GM12874 (cell line): ENCODE results near the gene PPP2R2D.

Experiments
- TF ChIP-seq, protein P1 (sequence below): IDR thresholded peaks from 2 replicates; pipeline ENCODE4 v1.5.1; 2011; ENCODE audit warnings: low read depth, mild to moderate bottlenecking, control low read depth, low read length, moderate library complexity; ENCODE audit not compliant: insufficient read depth

PPP2R2D gene

DNA sequence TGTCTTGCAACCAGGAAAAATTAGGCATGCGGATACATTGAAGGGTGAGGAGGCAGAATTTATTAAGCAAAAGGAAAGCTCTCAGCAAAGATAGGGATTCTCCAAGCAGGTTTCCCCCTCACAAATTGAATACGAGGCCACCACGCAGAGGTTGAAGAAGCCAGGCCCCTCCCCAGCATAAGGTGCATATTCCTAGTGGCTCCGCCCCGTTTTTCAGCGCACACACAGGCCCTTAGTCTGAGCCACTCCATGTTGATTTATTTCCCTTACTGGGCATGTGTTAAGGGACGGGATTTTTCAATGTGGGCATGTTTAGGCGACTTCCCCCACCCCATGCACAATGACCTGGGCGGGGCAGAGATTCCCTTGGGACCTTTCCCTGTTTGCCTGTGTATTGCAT is 24.9 kb downstream of the PPP2R2D start:
- TF ChIP-seq, protein P1, sequence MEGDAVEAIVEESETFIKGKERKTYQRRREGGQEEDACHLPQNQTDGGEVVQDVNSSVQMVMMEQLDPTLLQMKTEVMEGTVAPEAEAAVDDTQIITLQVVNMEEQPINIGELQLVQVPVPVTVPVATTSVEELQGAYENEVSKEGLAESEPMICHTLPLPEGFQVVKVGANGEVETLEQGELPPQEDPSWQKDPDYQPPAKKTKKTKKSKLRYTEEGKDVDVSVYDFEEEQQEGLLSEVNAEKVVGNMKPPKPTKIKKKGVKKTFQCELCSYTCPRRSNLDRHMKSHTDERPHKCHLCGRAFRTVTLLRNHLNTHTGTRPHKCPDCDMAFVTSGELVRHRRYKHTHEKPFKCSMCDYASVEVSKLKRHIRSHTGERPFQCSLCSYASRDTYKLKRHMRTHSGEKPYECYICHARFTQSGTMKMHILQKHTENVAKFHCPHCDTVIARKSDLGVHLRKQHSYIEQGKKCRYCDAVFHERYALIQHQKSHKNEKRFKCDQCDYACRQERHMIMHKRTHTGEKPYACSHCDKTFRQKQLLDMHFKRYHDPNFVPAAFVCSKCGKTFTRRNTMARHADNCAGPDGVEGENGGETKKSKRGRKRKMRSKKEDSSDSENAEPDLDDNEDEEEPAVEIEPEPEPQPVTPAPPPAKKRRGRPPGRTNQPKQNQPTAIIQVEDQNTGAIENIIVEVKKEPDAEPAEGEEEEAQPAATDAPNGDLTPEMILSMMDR: no peak

DNA sequence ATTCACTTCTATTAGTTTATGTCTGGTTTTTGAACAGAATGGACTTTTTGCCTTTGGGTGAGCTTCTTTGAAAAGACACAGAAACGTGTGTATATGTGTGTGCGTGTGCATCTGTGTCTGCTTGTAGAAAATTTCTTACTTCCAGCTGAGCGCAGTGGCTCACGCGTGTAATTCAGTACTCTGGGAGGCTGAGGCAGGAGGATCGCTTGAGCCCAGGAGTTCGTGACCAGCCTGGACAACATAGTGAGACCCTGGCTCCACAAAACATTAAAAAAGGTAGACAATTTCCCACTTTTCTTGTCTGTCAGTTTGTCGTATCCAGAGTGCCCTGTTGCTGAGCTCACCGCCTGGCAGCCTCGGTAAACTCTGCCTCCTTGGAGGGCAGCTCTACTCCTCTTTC is 25.4 kb downstream of the PPP2R2D start:
- TF ChIP-seq, protein P1: no peak

DNA sequence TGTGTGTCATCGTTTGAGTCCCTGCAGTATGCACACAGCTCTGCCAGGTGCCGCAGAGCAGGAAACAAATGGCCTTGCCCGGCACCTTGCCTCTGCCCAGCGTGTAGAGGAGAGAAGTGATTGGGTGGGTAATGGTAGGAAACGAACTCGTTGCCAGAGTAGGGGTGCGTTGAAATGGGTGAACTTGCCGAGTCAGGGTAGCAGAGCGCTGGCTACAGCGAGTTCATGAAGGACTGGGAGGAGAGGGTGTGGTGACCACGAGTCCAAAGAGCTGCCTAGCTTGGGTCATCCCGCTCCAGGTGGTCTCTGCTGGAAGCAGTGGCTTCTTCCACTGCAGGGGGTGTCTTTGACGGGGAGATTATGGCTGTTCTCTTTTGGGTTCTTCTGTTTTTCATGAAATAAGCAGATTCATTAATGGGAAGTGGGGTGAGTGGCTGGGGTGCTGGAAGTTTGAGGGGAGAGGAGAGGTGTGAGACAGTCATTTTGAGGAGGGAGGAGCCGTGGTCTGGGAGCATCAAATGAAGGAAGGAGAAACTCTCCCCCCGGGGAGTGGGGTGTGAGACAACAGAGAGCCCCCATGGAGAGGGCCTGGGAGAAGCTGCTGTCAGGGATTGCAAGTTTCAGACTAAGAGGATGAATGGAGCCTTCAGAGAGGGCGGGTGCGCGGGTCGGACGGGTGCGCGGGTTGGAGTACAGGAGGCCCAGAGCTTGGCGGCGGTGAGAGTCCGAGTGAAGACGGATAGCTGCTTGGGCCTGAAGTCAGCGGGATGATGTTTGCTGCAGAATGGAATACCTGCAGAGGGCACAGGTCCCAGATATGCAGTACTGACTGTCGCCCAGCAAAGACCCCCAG is 26.2 kb downstream of the PPP2R2D start:
- TF ChIP-seq, protein P1: no peak

DNA sequence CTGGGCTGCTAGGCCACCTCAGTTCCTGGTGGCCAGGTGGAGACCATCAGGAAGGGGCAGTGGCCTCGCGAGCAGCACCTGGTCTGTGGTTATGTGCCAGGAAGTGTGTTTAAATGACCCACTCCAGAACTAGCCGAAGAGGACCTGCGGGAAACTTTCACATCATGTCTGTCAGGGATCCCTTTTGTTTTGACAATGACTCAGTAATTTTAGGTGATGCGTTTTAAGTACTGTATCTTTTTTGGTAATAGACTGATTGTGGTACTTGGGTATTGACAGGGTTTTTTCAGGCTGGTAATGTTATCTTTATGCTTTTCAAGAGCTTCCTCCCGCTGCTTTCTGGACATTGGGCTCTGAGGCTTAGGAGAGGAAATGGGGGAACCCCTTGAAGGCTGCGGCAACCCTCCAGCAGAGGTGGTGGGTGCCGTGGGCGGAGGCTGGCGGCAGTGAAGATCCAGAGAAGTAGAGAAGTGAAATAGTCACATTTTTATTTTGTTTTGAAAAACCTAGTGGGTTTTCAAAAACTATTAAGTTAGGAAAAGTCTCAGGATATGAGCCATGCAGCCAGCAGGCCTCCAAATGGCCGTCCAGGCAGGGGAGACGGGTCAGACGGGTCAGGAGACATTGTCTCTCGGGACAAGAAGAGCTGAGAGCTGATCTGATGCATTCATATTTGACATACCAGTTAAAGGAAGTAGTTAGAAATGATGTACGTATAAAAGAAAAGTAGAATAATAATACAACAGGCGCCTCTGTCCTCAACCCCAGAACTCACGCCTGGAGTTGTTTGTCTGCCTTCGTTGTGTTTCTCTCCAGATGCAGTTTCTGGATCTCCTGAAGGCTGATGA is 27.7 kb downstream of the PPP2R2D start:
- TF ChIP-seq, protein P1: no peak

DNA sequence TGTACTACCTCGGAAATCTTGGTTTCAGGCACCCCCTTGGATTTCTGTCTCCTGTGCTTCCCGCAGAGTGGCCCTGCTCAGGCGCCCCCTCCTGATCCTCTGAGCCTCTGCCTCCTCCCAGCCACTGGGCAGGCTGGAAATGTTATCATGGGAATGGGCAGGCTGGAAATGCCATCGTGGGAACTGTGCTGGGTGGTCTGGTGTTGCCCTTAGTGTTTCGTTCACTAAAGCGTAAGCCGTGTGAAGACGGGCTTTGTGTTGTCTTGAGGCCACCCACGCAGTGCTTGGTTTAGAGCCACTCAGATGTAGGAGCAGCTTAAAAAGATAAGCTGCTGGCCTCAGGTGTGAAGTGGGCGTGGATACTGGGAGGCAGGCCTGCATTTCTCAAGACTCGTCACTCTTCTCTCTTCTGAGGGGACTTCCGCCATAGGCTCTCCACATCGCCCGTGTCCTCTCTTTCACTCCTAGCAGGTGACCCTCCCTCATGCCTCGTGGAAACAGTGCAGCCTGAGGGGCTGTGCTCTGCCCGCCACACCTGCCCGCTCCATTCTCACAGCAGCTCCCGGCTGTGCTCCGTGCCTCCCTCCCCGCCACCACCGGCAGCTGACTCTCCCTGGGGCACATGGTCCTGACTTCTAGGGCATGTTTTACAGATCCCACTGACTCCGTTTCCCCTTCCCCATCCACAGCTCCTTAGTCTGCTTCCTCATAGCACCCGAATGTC is 28.5 kb downstream of the PPP2R2D start:
- TF ChIP-seq, protein P1: no peak

DNA sequence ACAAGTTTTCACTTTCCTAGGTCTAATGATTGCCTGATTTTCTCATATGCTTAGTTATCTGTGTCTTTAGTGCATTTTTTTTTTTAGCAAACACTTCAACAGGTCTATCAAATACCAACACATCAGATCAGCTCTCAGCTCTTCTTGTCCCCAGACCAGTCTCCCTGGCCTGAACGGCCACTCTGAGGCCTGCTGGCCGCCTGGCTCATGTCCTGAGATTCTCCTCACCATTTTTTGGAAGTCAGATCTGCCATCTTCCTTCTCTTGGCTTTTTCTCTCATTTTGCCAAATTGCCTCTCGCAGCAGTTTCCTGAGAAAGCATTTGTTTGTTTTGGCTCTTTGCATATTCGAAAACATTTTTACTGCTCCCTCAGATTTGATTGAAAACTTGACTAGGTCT is 29.3 kb downstream of the PPP2R2D start:
- TF ChIP-seq, protein P1: no peak
